Neural crest cell (in vitro differentiated cells): ENCODE results near the gene DIPK1A. TPM values are rescaled to one million over a fixed set of nuclear protein-coding genes. Genes with fewer than 3 reads are reported as not detected.

Source experiments
- DNase-seq: peaks from one replicate; pipeline ENCODE4 v3.0.0; 2021; ENCODE audit warnings: low read depth, mixed read lengths, low spot score
- H3K27ac Mint-ChIP-seq: one replicate; pipeline ENCODE4 v1.8.0; 2021; ENCODE audit warnings: mild to moderate bottlenecking, mixed read lengths; ENCODE audit not compliant: unreplicated experiment
- H3K27me3 Mint-ChIP-seq: 2 replicates; pipeline ENCODE4 v1.8.0; 2021; ENCODE audit warnings: low read depth, mild to moderate bottlenecking, mixed read lengths
- H3K36me3 Mint-ChIP-seq: 2 replicates; pipeline ENCODE4 v1.8.0; 2021; ENCODE audit warnings: low read depth, mild to moderate bottlenecking, mixed read lengths
- H3K4me1 Mint-ChIP-seq: 2 replicates; pipeline ENCODE4 v1.8.0; 2021; ENCODE audit warnings: mixed read lengths
- H3K4me3 Mint-ChIP-seq: one replicate; pipeline ENCODE4 v1.8.0; 2021; ENCODE audit warnings: mild to moderate bottlenecking, mixed read lengths
- H3K9me3 Mint-ChIP-seq: 2 replicates; pipeline ENCODE4 v1.8.0; 2021; ENCODE audit warnings: mixed read lengths
- total RNA-seq: library from RNA; stranded (reverse); gene quantifications from 2 replicates; pipeline ENCODE4 v1.2.1, GENCODE V29; 2021
- TF ChIP-seq, protein P1 (sequence below): fragments of 200-600 bp; sonication (generic); conservative IDR thresholded peaks from 2 replicates; pipeline ENCODE4 v1.5.0; 2021; ENCODE audit warnings: antibody characterized with exemption, mild to moderate bottlenecking

DIPK1A gene
- total RNA-seq, 1 donor from 2014 or later: 2.3 TPM

GRCh38 chr1:92795166-92795565 lies 166.1 kb downstream of the DIPK1A start:
- DNase-seq: no peak
- no peaks in the 10 kb centered on the region for H3K9me3 Mint-ChIP-seq
- H3K4me1 Mint-ChIP-seq: peaks cover 11% of the 10 kb centered on the region
- H3K27ac Mint-ChIP-seq: peak overlapping the region; percentile 12
- TF ChIP-seq, protein P1, sequence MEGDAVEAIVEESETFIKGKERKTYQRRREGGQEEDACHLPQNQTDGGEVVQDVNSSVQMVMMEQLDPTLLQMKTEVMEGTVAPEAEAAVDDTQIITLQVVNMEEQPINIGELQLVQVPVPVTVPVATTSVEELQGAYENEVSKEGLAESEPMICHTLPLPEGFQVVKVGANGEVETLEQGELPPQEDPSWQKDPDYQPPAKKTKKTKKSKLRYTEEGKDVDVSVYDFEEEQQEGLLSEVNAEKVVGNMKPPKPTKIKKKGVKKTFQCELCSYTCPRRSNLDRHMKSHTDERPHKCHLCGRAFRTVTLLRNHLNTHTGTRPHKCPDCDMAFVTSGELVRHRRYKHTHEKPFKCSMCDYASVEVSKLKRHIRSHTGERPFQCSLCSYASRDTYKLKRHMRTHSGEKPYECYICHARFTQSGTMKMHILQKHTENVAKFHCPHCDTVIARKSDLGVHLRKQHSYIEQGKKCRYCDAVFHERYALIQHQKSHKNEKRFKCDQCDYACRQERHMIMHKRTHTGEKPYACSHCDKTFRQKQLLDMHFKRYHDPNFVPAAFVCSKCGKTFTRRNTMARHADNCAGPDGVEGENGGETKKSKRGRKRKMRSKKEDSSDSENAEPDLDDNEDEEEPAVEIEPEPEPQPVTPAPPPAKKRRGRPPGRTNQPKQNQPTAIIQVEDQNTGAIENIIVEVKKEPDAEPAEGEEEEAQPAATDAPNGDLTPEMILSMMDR: no peak
- no peak overlapping the region for H3K4me3 Mint-ChIP-seq
- H3K27me3 Mint-ChIP-seq: no peaks in the 10 kb centered on the region
- no peaks in the 10 kb centered on the region for H3K36me3 Mint-ChIP-seq

- TF ChIP-seq, protein P1: no peak
- Mint-ChIP-seq H3K36me3 (no peaks in the 10 kb centered on the region), H3K9me3 (no peaks in the 10 kb centered on the region), H3K4me3 (no peak overlapping the region), H3K4me1 (peaks cover under 1% of the 10 kb centered on the region), H3K27ac (no peak overlapping the region), H3K27me3 (no peaks in the 10 kb centered on the region)
- DNase-seq: no peak
These were observed 168.9 kb downstream of the DIPK1A start for GRCh38 chr1:92792340-92792782.

Other genes starting within 250 kb of the DIPK1A start
- gene EVI5, start 176.4 kb downstream of the DIPK1A start, total RNA-seq: 22.8 and 24.7 TPM in 2 replicates
- 1,528 and 1,574 TPM in 2 replicates for gene RPL5, start 129.4 kb downstream of the DIPK1A start, total RNA-seq
- gene MTF2, start 117.8 kb upstream of the DIPK1A start, total RNA-seq: 77.1 and 83.5 TPM in 2 replicates
- 38.3 and 40.8 TPM in 2 replicates for gene TMED5, start 219.0 kb upstream of the DIPK1A start, total RNA-seq
- 20.8 and 21.0 TPM in 2 replicates for gene CCDC18, start 219.3 kb upstream of the DIPK1A start, total RNA-seq